Thyroid gland (tissue), 4 donors: Measurements from ENCODE around the gene PAX8. TPM values are rescaled to one million over a fixed set of nuclear protein-coding genes. Genes with fewer than 3 reads are reported as not detected.

Experiments used
- DNase-seq, 2 donors: peaks; one replicate each; pipeline ENCODE4 v3.0.0-alpha.2; 2019
- H3K27ac ChIP-seq, 3 donors: fragments of 200-600 bp; sonication (generic); 1 replicate in 2 of 3; 2 replicates in 1 of 3; pipeline ENCODE4 v1.5.1; 2016 to 2019; ENCODE audit warnings: mild to moderate bottlenecking in 1 of 3, moderate library complexity in 1 of 3
- H3K27me3 ChIP-seq: fragments of 200-600 bp; sonication (generic); one replicate; pipeline ENCODE4 v1.5.1; 2019
- H3K36me3 ChIP-seq, 2 donors: fragments of 200-600 bp; sonication (generic); one replicate each; pipeline ENCODE4 v1.5.1; 2016 to 2019
- H3K4me1 ChIP-seq, 2 donors: fragments of 200-600 bp; sonication (generic); one replicate each; pipeline ENCODE4 v1.5.1; 2017 to 2019
- H3K4me3 ChIP-seq, 3 donors: fragments of 200-600 bp; sonication (generic); replicated peaks in 1 of 3; 1 replicate in 2 of 3; 2 replicates in 1 of 3; pipeline ENCODE4 v1.5.1; 2016; ENCODE audit warnings: mild to moderate bottlenecking in 1 of 3
- H3K9me3 ChIP-seq: fragments of 200-600 bp; sonication (generic); one replicate; pipeline ENCODE4 v1.5.1; 2017
- CTCF ChIP-seq, 6 experiments: fragments of 200-600 bp in 3 of 6; fragments of 450-650 bp in 3 of 6; sonication (generic) in 3 of 6; IDR thresholded peaks; one replicate each; pipeline ENCODE4 v1.5.1; 2016 to 2019; ENCODE audit warnings: antibody characterized with exemption in 6 of 6, mild to moderate bottlenecking in 2 of 6, inconsistent platforms in 1 of 6, moderate library complexity in 1 of 6
- POLR2A ChIP-seq, 2 donors: fragments of 450-650 bp; IDR thresholded peaks; one replicate each; pipeline ENCODE4 v1.6.1; 2017; ENCODE audit warnings: antibody characterized with exemption in 2 of 2, mild to moderate bottlenecking in 2 of 2, moderate library complexity in 1 of 2
- WGBS, 2 donors: methylation state at CpG; one replicate each; pipeline ENCODE4 v1.1.5; 2017; 5-methylcytosine and 5-hydroxymethylcytosine counted together
- intact Hi-C: fragments of 100-400 bp; cut with DNase I; formaldehyde crosslinking; loops from one replicate; pipeline ENCODE4 v1.15.1; 2023
- total RNA-seq, 4 donors: library from RNA; depleted of rRNA; stranded (reverse); fragments of >200 nt; gene quantifications; one replicate each; pipeline ENCODE4 v1.2.3, GENCODE V29; 2016

The PAX8 gene
- total RNA-seq, 4 donors from 2014 or later: 1,318 to 2,156 (median 1,767) TPM

- TF ChIP-seq CTCF (IDR thresholded peaks at IDR 0.05): no peak
- TF ChIP-seq POLR2A (IDR thresholded peaks at IDR 0.05): no peak
- WGBS, 2 donors: 82 to 86% methylated on average over 3 of the region's 3 CpGs
- Histone ChIP-seq H3K9me3 (no peaks in the 10 kb centered on the region), H3K27me3 (no peaks in the 10 kb centered on the region), H3K27ac (peak overlapping the region; percentile 14 to 83 (median 67)), H3K4me3 (no peak overlapping the region), H3K36me3 (peaks cover 62 to 66% of the 10 kb centered on the region in 2 donors), H3K4me1 (peaks cover 67 to 91% of the 10 kb centered on the region in 2 donors)
- intact Hi-C loops: loop anchor here (5.0 kb wide), 1 partner anchor 127 kb away; no protein-coding TSS in a partner anchor
- no peak for DNase-seq
These were observed 33.4 kb downstream of the PAX8 start for GRCh38 chr2:113245276-113245711.

- H3K4me1 ChIP-seq: peaks cover 63 to 71% of the 10 kb centered on the region in 2 donors
- DNase-seq: peak; percentile 55 to 61
- no peak overlapping the region for H3K4me3 ChIP-seq
- H3K36me3 ChIP-seq: peaks cover 78 to 95% of the 10 kb centered on the region in 2 donors
- 50 to 61% methylated on average over 4 to 6 of the region's 6 CpGs for WGBS, 2 donors
- no peaks in the 10 kb centered on the region for H3K27me3 ChIP-seq
- H3K9me3 ChIP-seq: no peaks in the 10 kb centered on the region
- TF ChIP-seq CTCF (IDR thresholded peaks at IDR 0.05) (no peak), POLR2A (IDR thresholded peaks at IDR 0.05) (no peak)
- intact Hi-C loops: no loop called here
- H3K27ac ChIP-seq: peak overlapping the region; percentile 53 to 83 (median 67)
These were observed 36.4 kb downstream of the PAX8 start for GRCh38 chr2:113242327-113242726.

- DNase-seq: peak; percentile 78
- Histone ChIP-seq H3K4me3 (no peak overlapping the region), H3K9me3 (no peaks in the 10 kb centered on the region), H3K36me3 (peaks cover 81 to 99% of the 10 kb centered on the region in 2 donors), H3K27me3 (no peaks in the 10 kb centered on the region), H3K27ac (peak overlapping the region; percentile 53 to 83 (median 67)), H3K4me1 (peaks cover 57 to 60% of the 10 kb centered on the region in 2 donors)
- WGBS, 2 donors: 50 to 75% methylated on average over 9 to 18 of the region's 18 CpGs
- TF ChIP-seq POLR2A (IDR thresholded peaks at IDR 0.05) (peak in 1 of 2 donors; percentile 17), CTCF (IDR thresholded peaks at IDR 0.05) (no peak)
- intact Hi-C loops: no loop called here
These were observed 37.5 kb downstream of the PAX8 start for GRCh38 chr2:113240915-113241911.

GRCh38 chr2:113240150-113240914 lies 38.4 kb downstream of the PAX8 start:
- intact Hi-C loops: no loop called here
- Histone ChIP-seq H3K27ac (peak overlapping the region; percentile 38 to 83 (median 62)), H3K4me1 (peaks cover 48 to 51% of the 10 kb centered on the region in 2 donors), H3K36me3 (peaks cover 74 to 99% of the 10 kb centered on the region in 2 donors), H3K27me3 (no peaks in the 10 kb centered on the region), H3K4me3 (no peak overlapping the region), H3K9me3 (no peaks in the 10 kb centered on the region)
- 30 to 35% methylated on average over 13 to 15 of the region's 15 CpGs for WGBS, 2 donors
- TF ChIP-seq CTCF (IDR thresholded peaks at IDR 0.05) (no peak), POLR2A (IDR thresholded peaks at IDR 0.05) (peak in 1 of 2 donors; percentile 48)
- DNase-seq: peak; percentile 76 to 84
